Fibroblast of lung (primary cell): ENCODE results near the gene CD82. TPM values are rescaled to one million over a fixed set of nuclear protein-coding genes. Genes with fewer than 3 reads are reported as not detected.

Experiments
- DNase-seq, 2 donors: peaks; one replicate each; pipeline versions ENCODE4 v3.0.0 to v3.0.0-alpha.2; 2010; ENCODE audit warnings: low read depth in 2 of 2
- H2AFZ ChIP-seq: 2 replicates; pipeline ENCODE4 v1.5.1; 2012; ENCODE audit warnings: low read length, control low read depth, inconsistent platforms
- H3K27ac ChIP-seq: 2 replicates; pipeline ENCODE4 v1.5.1; 2011; ENCODE audit warnings: low read length, control low read depth; ENCODE audit not compliant: insufficient read depth
- H3K27me3 ChIP-seq: 2 replicates; pipeline ENCODE4 v1.5.1; 2011; ENCODE audit warnings: mild to moderate bottlenecking, low read length; ENCODE audit not compliant: control insufficient read depth, insufficient read depth
- H3K36me3 ChIP-seq: 2 replicates; pipeline ENCODE4 v1.5.1; 2011; ENCODE audit warnings: low read length; ENCODE audit not compliant: control insufficient read depth, insufficient read depth
- H3K4me1 ChIP-seq: 2 replicates; pipeline ENCODE4 v1.5.1; 2011; ENCODE audit warnings: low read length; ENCODE audit not compliant: control insufficient read depth, insufficient read depth; ENCODE audit errors: extremely low read depth
- H3K4me2 ChIP-seq: 2 replicates; pipeline ENCODE4 v1.5.1; 2011; ENCODE audit warnings: low read length, control low read depth; ENCODE audit not compliant: insufficient read depth; ENCODE audit errors: extremely low read depth
- H3K4me3 ChIP-seq, 4 experiments: fragments of 200-600 bp in 1 of 4; sonication (generic) in 1 of 4; replicated peaks in 1 of 4; 2 replicates each; pipeline ENCODE4 v1.5.1; 2011 to 2016; ENCODE audit warnings: low read length in 4 of 4, low read depth in 3 of 4, mild to moderate bottlenecking in 3 of 4, control low read depth in 2 of 4, inconsistent platforms in 1 of 4, mixed read lengths in 1 of 4; ENCODE audit not compliant: insufficient read depth in 1 of 4; ENCODE audit errors: control extremely low read depth in 1 of 4
- H3K79me2 ChIP-seq: 2 replicates; pipeline ENCODE4 v1.5.1; 2012; ENCODE audit warnings: mild to moderate bottlenecking, low read length, inconsistent platforms; ENCODE audit not compliant: control insufficient read depth, insufficient read depth
- H3K9ac ChIP-seq: 2 replicates; pipeline ENCODE4 v1.5.1; 2011; ENCODE audit warnings: mild to moderate bottlenecking, low read length, control low read depth; ENCODE audit not compliant: insufficient read depth
- H3K9me3 ChIP-seq: 2 replicates; pipeline ENCODE4 v1.5.1; 2012; ENCODE audit warnings: low read depth, low read length; ENCODE audit not compliant: control insufficient read depth, insufficient read depth
- H4K20me1 ChIP-seq: 2 replicates; pipeline ENCODE4 v1.5.1; 2011; ENCODE audit warnings: low read length; ENCODE audit not compliant: control insufficient read depth, insufficient read depth; ENCODE audit errors: extremely low read depth
- EZH2 ChIP-seq: IDR thresholded peaks from 2 replicates; pipeline ENCODE4 v1.5.1; 2012; ENCODE audit warnings: low read length, control low read depth, mild to moderate bottlenecking; ENCODE audit errors: missing control alignments
- polyA plus RNA-seq, 2 donors: library from polyadenylated mRNA; depleted of rRNA in 1 of 2; stranded (reverse) in 1 of 2; unstranded in 1 of 2; fragments of >200 nt; gene quantifications; 2 replicates each; pipeline ENCODE4 v1.2.1, GENCODE V29; 2011 to 2012; ENCODE audit warnings: missing spikeins in 1 of 2
- total RNA-seq: library from RNA; depleted of rRNA; stranded (reverse); fragments of >200 nt; gene quantifications from 2 replicates; pipeline ENCODE4 v1.2.1, GENCODE V29; 2014
- TF ChIP-seq, protein P1 (sequence below), 2 donors: IDR thresholded peaks in 1 of 2; conservative IDR thresholded peaks in 1 of 2; 1 replicate in 1 of 2; 2 replicates in 1 of 2; pipeline ENCODE4 v1.5.1; 2011 to 2012; ENCODE audit warnings: low read length in 2 of 2, control low read depth in 1 of 2, inconsistent platforms in 1 of 2, low read depth in 1 of 2, mild to moderate bottlenecking in 1 of 2

Gene CD82
- total and polyA plus RNA-seq, 2 donors (not counting 1 experiment from before 2014, with no cell fraction given): 54.2 to 114 TPM

DNA sequence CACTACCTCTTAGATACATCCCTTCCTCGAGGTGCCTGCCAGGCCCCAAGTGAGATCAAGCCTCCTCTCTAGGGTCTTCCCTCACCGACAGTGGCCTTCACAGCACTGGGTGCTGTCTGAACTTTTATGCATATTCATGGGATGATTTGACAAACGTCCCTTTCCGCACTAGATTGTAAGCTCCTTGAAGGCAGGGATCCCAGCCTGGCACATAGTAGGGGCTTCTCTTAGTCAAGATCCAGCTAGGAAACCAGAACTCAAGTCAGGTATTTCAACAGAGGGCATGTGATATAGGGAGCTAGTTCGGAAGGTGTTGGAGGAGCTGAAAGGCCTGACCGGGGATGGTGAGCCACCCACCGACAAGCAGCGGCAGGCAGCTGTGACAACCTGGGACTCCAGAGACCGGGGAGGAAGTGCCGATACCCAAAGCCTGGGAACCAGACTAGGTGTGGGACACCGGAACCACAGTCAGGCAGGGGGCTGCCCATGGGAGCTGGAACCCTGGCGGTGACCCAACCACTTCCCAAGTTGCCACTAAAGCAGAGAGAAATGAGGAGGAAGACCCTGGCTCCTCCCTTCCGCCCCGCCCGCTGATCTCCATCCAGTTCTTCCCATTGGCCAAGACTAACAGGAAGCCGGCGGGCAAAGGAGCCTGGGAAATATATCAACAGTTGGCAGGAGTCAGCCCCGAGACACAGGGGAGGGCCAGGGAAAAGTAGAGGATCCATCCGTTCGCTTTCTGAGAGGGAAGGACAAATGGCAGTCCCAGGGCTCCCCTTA is 39.8 kb upstream of the CD82 start:
- no peak overlapping the region for H3K4me3 ChIP-seq
- H3K4me2 ChIP-seq: no peak overlapping the region
- H3K27me3 ChIP-seq: peaks cover 16% of the 10 kb centered on the region
- no peaks in the 10 kb centered on the region for H3K79me2 ChIP-seq
- H2AFZ ChIP-seq: no peak overlapping the region
- DNase-seq: no peak
- no peaks in the 10 kb centered on the region for H3K9me3 ChIP-seq
- no peaks in the 10 kb centered on the region for H3K36me3 ChIP-seq
- TF ChIP-seq EZH2: no peak
- TF ChIP-seq, protein P1, sequence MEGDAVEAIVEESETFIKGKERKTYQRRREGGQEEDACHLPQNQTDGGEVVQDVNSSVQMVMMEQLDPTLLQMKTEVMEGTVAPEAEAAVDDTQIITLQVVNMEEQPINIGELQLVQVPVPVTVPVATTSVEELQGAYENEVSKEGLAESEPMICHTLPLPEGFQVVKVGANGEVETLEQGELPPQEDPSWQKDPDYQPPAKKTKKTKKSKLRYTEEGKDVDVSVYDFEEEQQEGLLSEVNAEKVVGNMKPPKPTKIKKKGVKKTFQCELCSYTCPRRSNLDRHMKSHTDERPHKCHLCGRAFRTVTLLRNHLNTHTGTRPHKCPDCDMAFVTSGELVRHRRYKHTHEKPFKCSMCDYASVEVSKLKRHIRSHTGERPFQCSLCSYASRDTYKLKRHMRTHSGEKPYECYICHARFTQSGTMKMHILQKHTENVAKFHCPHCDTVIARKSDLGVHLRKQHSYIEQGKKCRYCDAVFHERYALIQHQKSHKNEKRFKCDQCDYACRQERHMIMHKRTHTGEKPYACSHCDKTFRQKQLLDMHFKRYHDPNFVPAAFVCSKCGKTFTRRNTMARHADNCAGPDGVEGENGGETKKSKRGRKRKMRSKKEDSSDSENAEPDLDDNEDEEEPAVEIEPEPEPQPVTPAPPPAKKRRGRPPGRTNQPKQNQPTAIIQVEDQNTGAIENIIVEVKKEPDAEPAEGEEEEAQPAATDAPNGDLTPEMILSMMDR (conservative IDR thresholded peaks at IDR 0.05 in 1 of 2, IDR thresholded peaks at IDR 0.05 in 1 of 2; ENCODE audit: low read depth in 1 of 2, low read length in 2 of 2): no peak
- H3K27ac ChIP-seq: no peak overlapping the region
- H3K9ac ChIP-seq: no peak overlapping the region
- H4K20me1 ChIP-seq: no peaks in the 10 kb centered on the region
- H3K4me1 ChIP-seq: no peaks in the 10 kb centered on the region

DNA sequence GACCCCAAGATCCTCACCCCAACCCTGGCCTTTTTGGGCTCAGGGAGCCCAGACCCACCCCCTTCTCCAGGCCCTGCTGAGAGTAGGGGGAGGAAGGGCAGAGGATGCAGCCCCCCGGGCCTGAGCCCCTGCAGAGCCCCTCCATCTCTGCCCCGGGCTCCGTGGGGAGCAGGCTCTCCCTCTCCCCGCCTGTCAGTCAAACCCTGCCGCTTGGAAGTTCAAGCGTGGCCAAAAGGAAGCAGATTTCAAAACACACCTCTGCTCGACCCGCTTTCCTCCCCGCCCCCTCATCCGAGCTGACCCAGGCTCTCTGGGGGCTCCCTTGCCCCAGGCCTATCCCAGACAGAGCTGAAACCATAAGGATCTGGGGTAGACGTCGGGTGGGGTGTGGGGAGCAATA is 39.0 kb upstream of the CD82 start:
- no peak for DNase-seq
- Histone ChIP-seq H3K4me1 (no peaks in the 10 kb centered on the region), H3K27ac (no peak overlapping the region), H3K36me3 (no peaks in the 10 kb centered on the region), H3K9ac (no peak overlapping the region), H3K4me3 (no peak overlapping the region), H3K4me2 (no peak overlapping the region), H2AFZ (no peak overlapping the region), H3K79me2 (no peaks in the 10 kb centered on the region), H3K27me3 (peaks cover 9% of the 10 kb centered on the region), H4K20me1 (no peaks in the 10 kb centered on the region), H3K9me3 (no peaks in the 10 kb centered on the region)
- TF ChIP-seq, protein P1 (conservative IDR thresholded peaks at IDR 0.05 in 1 of 2, IDR thresholded peaks at IDR 0.05 in 1 of 2; ENCODE audit: low read depth in 1 of 2, low read length in 2 of 2): no peak
- TF ChIP-seq EZH2: no peak

DNA sequence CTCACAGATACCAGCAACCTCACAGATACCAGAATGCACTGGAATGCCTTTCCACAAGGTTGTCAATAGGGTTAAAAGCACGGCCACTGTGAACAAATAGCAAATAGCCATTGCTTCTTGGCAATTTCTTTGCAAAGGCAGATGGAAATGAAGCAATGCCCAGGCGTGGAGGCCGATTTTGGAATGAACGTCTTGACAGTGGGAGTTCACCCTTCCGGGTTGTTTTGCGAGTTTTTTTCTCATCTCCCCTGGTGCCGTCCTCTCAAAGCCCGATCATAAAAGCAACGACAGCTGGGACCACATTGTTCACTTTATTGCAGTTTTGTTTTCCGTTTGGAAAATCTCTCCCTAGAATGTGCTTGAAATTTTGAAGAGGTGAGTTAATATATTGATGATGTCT is 38.0 kb upstream of the CD82 start:
- H3K36me3 ChIP-seq: no peaks in the 10 kb centered on the region
- DNase-seq: no peak

More for the DNA sequence above, 38.0 kb upstream of the CD82 start:
- Histone ChIP-seq H2AFZ (no peak overlapping the region), H3K4me2 (no peak overlapping the region), H3K4me3 (no peak overlapping the region), H4K20me1 (no peaks in the 10 kb centered on the region), H3K27ac (no peak overlapping the region), H3K4me1 (no peaks in the 10 kb centered on the region), H3K27me3 (peaks cover 2% of the 10 kb centered on the region), H3K9ac (no peak overlapping the region), H3K79me2 (no peaks in the 10 kb centered on the region), H3K9me3 (no peaks in the 10 kb centered on the region)
- TF ChIP-seq, protein P1 (conservative IDR thresholded peaks at IDR 0.05 in 1 of 2, IDR thresholded peaks at IDR 0.05 in 1 of 2; ENCODE audit: low read depth in 1 of 2, low read length in 2 of 2): no peak
- no peak for TF ChIP-seq EZH2
